ENCODE results near the gene CKMT2.
"Not testable (repeated sequence)": the region's sequence is repeated elsewhere in the genome, so short reads cannot be mapped to it uniquely, and the experiment has no call there.

CKMT2 gene

GRCh38 chr5:81250004-81250403 is 16.9 kb downstream of the CKMT2 start:
- TF ChIP-seq CTCF (conservative IDR thresholded peaks at IDR 0.05) = no peak
- H3K27ac ChIP-seq = no peak overlapping the region

GRCh38 chr5:81251922-81252321 is 18.8 kb downstream of the CKMT2 start:
- TF ChIP-seq CTCF (conservative IDR thresholded peaks at IDR 0.05) = no peak
- H3K27ac ChIP-seq = no peak overlapping the region

GRCh38 chr5:81252904-81253303 is 19.8 kb downstream of the CKMT2 start:
- no peak for TF ChIP-seq CTCF (conservative IDR thresholded peaks at IDR 0.05)
- H3K27ac ChIP-seq = no peak overlapping the region

- no peak overlapping the region for H3K27ac ChIP-seq
- TF ChIP-seq CTCF (conservative IDR thresholded peaks at IDR 0.05) = no peak
Observed at GRCh38 chr5:81253875-81254274, 20.8 kb downstream of the CKMT2 start.

- no peak overlapping the region for H3K27ac ChIP-seq
- no peak for TF ChIP-seq CTCF (conservative IDR thresholded peaks at IDR 0.05)
Observed at GRCh38 chr5:81254886-81255559, 21.9 kb downstream of the CKMT2 start.

- H3K27ac ChIP-seq = no peak overlapping the region
- TF ChIP-seq CTCF (conservative IDR thresholded peaks at IDR 0.05) = no peak
Observed at GRCh38 chr5:81256766-81257165, 23.6 kb downstream of the CKMT2 start.

- not testable (repeated sequence) for H3K27ac ChIP-seq
Observed at GRCh38 chr5:81262796-81263195, 29.7 kb downstream of the CKMT2 start.

- TF ChIP-seq CTCF (conservative IDR thresholded peaks at IDR 0.05) = no peak
Observed at GRCh38 chr5:81265101-81265500, 32.0 kb downstream of the CKMT2 start.

More at GRCh38 chr5:81265101-81265500, 32.0 kb downstream of the CKMT2 start:
- no peak overlapping the region for H3K27ac ChIP-seq
